K562 (cell line): ENCODE data around the gene WWOX. TPM values are rescaled to one million over a fixed set of nuclear protein-coding genes. Genes with fewer than 3 reads are reported as not detected.

Source experiments
- ATAC-seq: fragments of 200-7000 bp; cut with Tn5 transposase; 3 replicates; pipeline ENCODE4 v1.9.1; 2020; ENCODE audit warnings: moderate library complexity
- BruUV-seq: library from RNA; stranded (reverse); fragments of 400-500 nt; replicated peaks from 2 replicates; lab custom pipeline; 2021; lab: Mats Ljungman, UMichigan
- CTCF ChIA-PET: fragments of 300-600 bp; formaldehyde crosslinking; extraction: SDS; loops from one replicate; lab custom pipeline; 2021; ENCODE audit warnings: low intra/inter-chr PET ratio; lab: Yijun Ruan, JAX
- POLR2A ChIA-PET: fragments of 300-600, 350-650 bp; sonication (Branson Sonifier 250); formaldehyde crosslinking; extraction: SDS; loops from one replicate; lab custom pipeline; 2021; ENCODE audit warnings: antibody characterized with exemption, inconsistent platforms; lab: Yijun Ruan, JAX
- DNase-seq, 4 experiments: peaks; one replicate each; pipeline versions ENCODE4 v3.0.0 to v3.0.0-alpha.2; 2011 to 2018; ENCODE audit warnings: low spot score in 3 of 4, mixed read lengths in 3 of 4; ENCODE audit errors: extremely low read depth in 1 of 4
- FAIRE-seq: peaks from 2 replicates; lab custom pipeline; 2011; peaks lifted over from hg19 to GRCh38; lab: Jason Lieb, UNC
- H2AFZ ChIP-seq: 2 replicates; pipeline ENCODE4 v1.6.0; 2011; ENCODE audit warnings: low read depth, low read length, control low read depth, inconsistent platforms
- H3K27ac ChIP-seq: fragments of 200-600 bp; 3 replicates; pipeline ENCODE4 v1.8.0; 2011; ENCODE audit warnings: low read depth, mild to moderate bottlenecking, control low read depth, inconsistent platforms, low read length, moderate library complexity, mixed read lengths; ENCODE audit errors: extremely low read depth
- H3K27me3 ChIP-seq, 2 experiments: fragments of 300-600 bp in 1 of 2; 2 replicates in 1 of 2; 3 replicates in 1 of 2; pipeline versions ENCODE4 v1.6.0 to v1.8.0; 2011; ENCODE audit warnings: inconsistent platforms in 2 of 2, low read length in 2 of 2, mild to moderate bottlenecking in 1 of 2, mixed read lengths in 1 of 2, moderate library complexity in 1 of 2; ENCODE audit not compliant: control insufficient read depth in 2 of 2, insufficient read depth in 2 of 2
- H3K36me3 ChIP-seq: fragments of 300-600 bp; 3 replicates; pipeline ENCODE4 v1.8.0; 2011; ENCODE audit warnings: mild to moderate bottlenecking, low read length, inconsistent platforms; ENCODE audit not compliant: control insufficient read depth, insufficient read depth
- H3K4me1 ChIP-seq, 2 experiments: fragments of 200-600 bp in 1 of 2; replicated peaks in 1 of 2; 2 replicates in 1 of 2; 3 replicates in 1 of 2; pipeline versions ENCODE4 v1.5.1 to v1.8.0; 2011; ENCODE audit warnings: inconsistent platforms in 2 of 2, low read length in 2 of 2, mild to moderate bottlenecking in 1 of 2, mixed read lengths in 1 of 2, moderate library complexity in 1 of 2; ENCODE audit not compliant: control insufficient read depth in 2 of 2, insufficient read depth in 2 of 2
- H3K4me2 ChIP-seq: 2 replicates; pipeline ENCODE4 v1.6.1; 2011; ENCODE audit warnings: low read length, control low read depth, inconsistent platforms, mixed read lengths; ENCODE audit not compliant: insufficient read depth
- H3K4me3 ChIP-seq: fragments of 200-600 bp; sonication (generic), shearing (Covaris generic); 2 replicates; pipeline ENCODE4 v1.5.1; 2016; ENCODE audit warnings: control low read depth, inconsistent platforms
- H3K79me2 ChIP-seq: fragments of 200-600 bp; 3 replicates; pipeline ENCODE4 v1.8.0; 2011; ENCODE audit warnings: low read length, inconsistent platforms; ENCODE audit not compliant: control insufficient read depth, insufficient read depth
- H3K9ac ChIP-seq, 2 experiments: 2 replicates each; pipeline versions ENCODE4 v1.6.0 to v1.6.1; 2011; ENCODE audit warnings: low read depth in 2 of 2, low read length in 2 of 2, control low read depth in 1 of 2, inconsistent platforms in 1 of 2, mild to moderate bottlenecking in 1 of 2, mixed read lengths in 1 of 2; ENCODE audit not compliant: insufficient read depth in 1 of 2
- H3K9me1 ChIP-seq: one replicate; pipeline ENCODE4 v1.6.0; 2011; ENCODE audit warnings: inconsistent platforms, mild to moderate bottlenecking, low read length, moderate library complexity; ENCODE audit not compliant: control insufficient read depth, insufficient read depth
- H3K9me3 ChIP-seq: replicated peaks from 2 replicates; pipeline ENCODE4 v1.5.1; 2011; ENCODE audit warnings: low read depth, low read length, inconsistent platforms; ENCODE audit not compliant: control insufficient read depth, insufficient read depth
- H4K20me1 ChIP-seq: replicated peaks from 2 replicates; pipeline ENCODE4 v1.6.1; 2011; ENCODE audit warnings: low read length, inconsistent platforms, mixed read lengths; ENCODE audit not compliant: control insufficient read depth, insufficient read depth
- CCAR2 ChIP-seq: fragments of 200-400 bp; formaldehyde crosslinking; IDR thresholded peaks from 2 replicates; pipeline ENCODE4 v1.6.1; 2017; ENCODE audit warnings: mild to moderate bottlenecking, low read depth, low read length
- MTA2 ChIP-seq: fragments of 450-650 bp; IDR thresholded peaks from 2 replicates; pipeline ENCODE4 v1.6.1; 2016; ENCODE audit warnings: low read depth
- NFYB ChIP-seq: IDR thresholded peaks from 2 replicates; pipeline ENCODE4 v1.6.1; 2011; ENCODE audit warnings: mild to moderate bottlenecking, moderate library complexity; ENCODE audit not compliant: insufficient read length; ENCODE audit errors: extremely low read depth
- RBM14 ChIP-seq: fragments of 200-400 bp; formaldehyde crosslinking; IDR thresholded peaks from 2 replicates; pipeline ENCODE4 v1.6.1; 2018; ENCODE audit warnings: low read depth, mild to moderate bottlenecking, low read length, moderate library complexity, borderline replicate concordance; ENCODE audit not compliant: insufficient read depth
- TEAD4 ChIP-seq, 2 experiments: sonication (generic) in 1 of 2; formaldehyde crosslinking in 1 of 2; IDR thresholded peaks; 2 replicates each; pipeline versions ENCODE4 v1.6.1 to v1.8.0; 2012 to 2022; ENCODE audit warnings: borderline replicate concordance in 1 of 2, inconsistent platforms in 1 of 2, low read length in 1 of 2, mild to moderate bottlenecking in 1 of 2, missing genetic modification reagents in 1 of 2
- WGBS: fragments of 100-300 bp; shearing (Covaris generic); methylation state at CpG from one replicate; pipeline ENCODE4 v1.1.6; 2016; ENCODE audit warnings: low coverage, mixed read lengths; ENCODE audit not compliant: insufficient coverage; ENCODE audit errors: missing lambda C conversion rate; 5-methylcytosine and 5-hydroxymethylcytosine counted together
- in situ Hi-C: fragments of 300-500 bp; cut with MboI; formaldehyde crosslinking; loops from 4 replicates; pipeline ENCODE4 v1.15.0; 2018; ENCODE audit warnings: inconsistent platforms, mixed read lengths
- intact Hi-C: fragments of 100-400 bp; cut with micrococcal nuclease; formaldehyde crosslinking; loops from 2 replicates; pipeline ENCODE4 v1.14.2; 2022
- polyA plus RNA-seq, 8 experiments: library from polyadenylated mRNA; depleted of rRNA in 4 of 8; stranded (reverse) in 5 of 8; unstranded in 3 of 8; fragments of >200 nt; fragmentation: Nextera tagmentation in 2 of 8; fragmentation: Illumina TruSeq in 1 of 8; extraction: Ambion mirVana in 2 of 8; extraction: Trizol in 1 of 8; gene quantifications; 2 replicates each; pipeline versions ENCODE4 v1.2.1 to v1.2.3, GENCODE V29; 2011 to 2014; ENCODE audit warnings: inconsistent platforms in 1 of 8, missing spikeins in 1 of 8
- total RNA-seq, 7 experiments: library from RNA; depleted of rRNA in 6 of 7; stranded (reverse); fragments of >200 nt in 6 of 7; fragmentation: Illumina TruSeq in 2 of 7; extraction: Trizol in 2 of 7; gene quantifications; 2 replicates each; pipeline versions ENCODE4 v1.2.1 to v1.2.3, GENCODE V29; 2011 to 2021; ENCODE audit warnings: low replicate concordance in 1 of 7
- TF ChIP-seq, protein P1 (sequence below), 2 experiments: fragments of 200-800 bp in 1 of 2; sonication (Bioruptor generic) in 1 of 2; sonication (generic) in 1 of 2; formaldehyde crosslinking in 1 of 2; IDR thresholded peaks in 1 of 2; conservative IDR thresholded peaks in 1 of 2; 2 replicates each; pipeline versions ENCODE4 v1.5.0 to v1.6.1; 2016 to 2020; ENCODE audit warnings: missing compliant biosample characterization in 1 of 2, missing genetic modification characterization in 1 of 2, missing genetic modification reagents in 1 of 2
- TF ChIP-seq, protein P2 (sequence below), 2 experiments: fragments of 450-650 bp; IDR thresholded peaks; 2 replicates each; pipeline ENCODE4 v1.6.1; 2018; ENCODE audit warnings: mild to moderate bottlenecking in 2 of 2, low read depth in 1 of 2; ENCODE audit not compliant: partially characterized antibody in 2 of 2
- TF ChIP-seq, protein P3 (sequence below): fragments of 450-650 bp; IDR thresholded peaks from 2 replicates; pipeline ENCODE4 v1.6.1; 2016; ENCODE audit warnings: antibody characterized with exemption

WWOX gene
- total and polyA plus RNA-seq, 9 of the 15 experiments (the other 6 are each of a cell fraction or from before 2014, with no cell fraction given): 1.6 to 22.7 (median 8.1) TPM

DNA sequence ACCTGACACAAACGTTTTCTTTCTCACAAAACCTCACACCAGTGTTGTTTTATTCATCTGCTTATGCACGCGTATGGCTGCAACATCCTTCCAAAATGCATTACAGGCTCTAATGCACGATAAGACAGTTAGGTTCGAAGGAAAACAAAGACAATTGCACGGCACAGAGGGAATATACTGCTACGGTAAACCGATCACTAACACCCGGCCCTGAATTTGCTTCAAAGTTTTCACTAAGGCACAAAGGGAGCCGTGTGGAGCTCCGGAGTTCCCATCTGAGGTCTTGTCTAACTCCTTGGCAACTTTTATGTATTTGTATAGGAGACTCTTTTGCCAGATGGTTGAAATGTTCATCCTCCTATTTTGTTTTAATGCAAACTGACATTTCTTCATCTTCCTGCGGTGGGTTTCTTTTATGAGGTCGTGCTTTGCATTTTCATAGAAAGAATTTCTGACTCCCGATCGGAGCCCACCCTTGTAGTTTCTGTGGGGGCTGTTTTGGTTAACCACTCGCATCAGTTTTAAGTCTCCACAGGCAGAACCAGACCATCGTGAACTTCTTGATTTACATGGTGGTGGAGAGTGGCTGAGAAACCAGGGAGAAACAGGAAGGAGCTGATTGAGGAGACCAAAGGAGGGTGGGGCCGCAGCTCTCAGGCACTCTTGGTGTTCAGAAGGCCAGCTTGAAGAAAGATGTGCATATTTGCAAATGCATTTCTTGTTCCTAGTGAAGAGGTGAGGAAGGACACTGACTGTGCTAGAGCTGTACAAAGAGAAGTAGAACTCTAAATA, 984.2 kb downstream of the WWOX start (continued):
- TF ChIP-seq RBM14: no peak
- TF ChIP-seq NFYB: no peak
- TF ChIP-seq, protein P1, sequence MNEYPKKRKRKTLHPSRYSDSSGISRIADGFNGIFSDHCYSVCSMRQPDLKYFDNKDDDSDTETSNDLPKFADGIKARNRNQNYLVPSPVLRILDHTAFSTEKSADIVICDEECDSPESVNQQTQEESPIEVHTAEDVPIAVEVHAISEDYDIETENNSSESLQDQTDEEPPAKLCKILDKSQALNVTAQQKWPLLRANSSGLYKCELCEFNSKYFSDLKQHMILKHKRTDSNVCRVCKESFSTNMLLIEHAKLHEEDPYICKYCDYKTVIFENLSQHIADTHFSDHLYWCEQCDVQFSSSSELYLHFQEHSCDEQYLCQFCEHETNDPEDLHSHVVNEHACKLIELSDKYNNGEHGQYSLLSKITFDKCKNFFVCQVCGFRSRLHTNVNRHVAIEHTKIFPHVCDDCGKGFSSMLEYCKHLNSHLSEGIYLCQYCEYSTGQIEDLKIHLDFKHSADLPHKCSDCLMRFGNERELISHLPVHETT (CRISPR knock-in tag; conservative IDR thresholded peaks at IDR 0.05 in 1 of 2, IDR thresholded peaks at IDR 0.05 in 1 of 2): no peak
- no peak for TF ChIP-seq CCAR2
- no peak for TF ChIP-seq MTA2
- TF ChIP-seq TEAD4 (IDR thresholded peaks at IDR 0.05; ENCODE audit: low read length): no peak
- no peak for TF ChIP-seq TEAD4 (CRISPR knock-in tag; IDR thresholded peaks at IDR 0.05; ENCODE audit: borderline replicate concordance)

DNA sequence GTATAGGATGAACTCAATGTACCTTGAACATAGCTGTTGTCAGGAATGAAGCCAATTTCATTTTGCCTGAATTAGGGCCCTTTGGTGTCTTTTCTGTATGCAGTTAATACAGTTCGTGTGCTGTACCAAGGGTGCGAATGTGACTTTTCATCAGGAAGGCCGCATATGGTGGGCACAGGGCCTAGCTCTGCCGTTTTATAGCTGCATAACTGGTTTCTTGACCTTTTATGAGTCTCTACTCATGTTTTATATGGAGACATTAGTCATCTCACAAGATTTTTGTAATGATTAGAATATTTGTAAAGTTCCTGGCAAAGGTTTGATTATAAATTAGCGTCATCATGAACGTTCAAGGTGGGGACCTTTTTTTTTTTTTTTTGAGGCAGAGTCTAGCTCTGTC, 989.5 kb downstream of the WWOX start:
- DNase-seq (no peak), FAIRE-seq (no peak), ATAC-seq (no peak)
- BruUV-seq: no TSS peak
- H3K27ac ChIP-seq: no peak overlapping the region
- H3K79me2 ChIP-seq: no peaks in the 10 kb centered on the region
- intact Hi-C loops (no loop called here), in situ Hi-C loops (no loop called here)
- no peak overlapping the region for H3K4me3 ChIP-seq
- 3% methylated on average over 6 of the region's 6 CpGs for WGBS
- no peaks in the 10 kb centered on the region for H4K20me1 ChIP-seq
- H3K9me1 ChIP-seq: no peaks in the 10 kb centered on the region
- POLR2A ChIA-PET: interaction anchor here (0.6 to 1.3 kb wide), 2 partner anchors 12 to 672 kb away, joined by 3 read pairs; no protein-coding TSS in a partner anchor
- no peaks in the 10 kb centered on the region for H3K36me3 ChIP-seq
- CTCF ChIA-PET: no interaction called here
- H3K9me3 ChIP-seq: no peaks in the 10 kb centered on the region
- H3K9ac ChIP-seq: no peak overlapping the region
- no peaks in the 10 kb centered on the region; a peak in 1 of 5 replicates for H3K4me1 ChIP-seq
- H2AFZ ChIP-seq: no peak overlapping the region
- H3K27me3 ChIP-seq: peaks cover 6 to 38% of the 10 kb centered on the region in 2 experiments; a peak in 3 of 5 replicates
- no peak overlapping the region for H3K4me2 ChIP-seq
- TF ChIP-seq, protein P2, sequence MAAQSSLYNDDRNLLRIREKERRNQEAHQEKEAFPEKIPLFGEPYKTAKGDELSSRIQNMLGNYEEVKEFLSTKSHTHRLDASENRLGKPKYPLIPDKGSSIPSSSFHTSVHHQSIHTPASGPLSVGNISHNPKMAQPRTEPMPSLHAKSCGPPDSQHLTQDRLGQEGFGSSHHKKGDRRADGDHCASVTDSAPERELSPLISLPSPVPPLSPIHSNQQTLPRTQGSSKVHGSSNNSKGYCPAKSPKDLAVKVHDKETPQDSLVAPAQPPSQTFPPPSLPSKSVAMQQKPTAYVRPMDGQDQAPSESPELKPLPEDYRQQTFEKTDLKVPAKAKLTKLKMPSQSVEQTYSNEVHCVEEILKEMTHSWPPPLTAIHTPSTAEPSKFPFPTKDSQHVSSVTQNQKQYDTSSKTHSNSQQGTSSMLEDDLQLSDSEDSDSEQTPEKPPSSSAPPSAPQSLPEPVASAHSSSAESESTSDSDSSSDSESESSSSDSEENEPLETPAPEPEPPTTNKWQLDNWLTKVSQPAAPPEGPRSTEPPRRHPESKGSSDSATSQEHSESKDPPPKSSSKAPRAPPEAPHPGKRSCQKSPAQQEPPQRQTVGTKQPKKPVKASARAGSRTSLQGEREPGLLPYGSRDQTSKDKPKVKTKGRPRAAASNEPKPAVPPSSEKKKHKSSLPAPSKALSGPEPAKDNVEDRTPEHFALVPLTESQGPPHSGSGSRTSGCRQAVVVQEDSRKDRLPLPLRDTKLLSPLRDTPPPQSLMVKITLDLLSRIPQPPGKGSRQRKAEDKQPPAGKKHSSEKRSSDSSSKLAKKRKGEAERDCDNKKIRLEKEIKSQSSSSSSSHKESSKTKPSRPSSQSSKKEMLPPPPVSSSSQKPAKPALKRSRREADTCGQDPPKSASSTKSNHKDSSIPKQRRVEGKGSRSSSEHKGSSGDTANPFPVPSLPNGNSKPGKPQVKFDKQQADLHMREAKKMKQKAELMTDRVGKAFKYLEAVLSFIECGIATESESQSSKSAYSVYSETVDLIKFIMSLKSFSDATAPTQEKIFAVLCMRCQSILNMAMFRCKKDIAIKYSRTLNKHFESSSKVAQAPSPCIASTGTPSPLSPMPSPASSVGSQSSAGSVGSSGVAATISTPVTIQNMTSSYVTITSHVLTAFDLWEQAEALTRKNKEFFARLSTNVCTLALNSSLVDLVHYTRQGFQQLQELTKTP (IDR thresholded peaks at IDR 0.05; ENCODE audit: low read depth in 1 of 2, partially characterized antibody in 2 of 2): no peak
- TF ChIP-seq, protein P3, sequence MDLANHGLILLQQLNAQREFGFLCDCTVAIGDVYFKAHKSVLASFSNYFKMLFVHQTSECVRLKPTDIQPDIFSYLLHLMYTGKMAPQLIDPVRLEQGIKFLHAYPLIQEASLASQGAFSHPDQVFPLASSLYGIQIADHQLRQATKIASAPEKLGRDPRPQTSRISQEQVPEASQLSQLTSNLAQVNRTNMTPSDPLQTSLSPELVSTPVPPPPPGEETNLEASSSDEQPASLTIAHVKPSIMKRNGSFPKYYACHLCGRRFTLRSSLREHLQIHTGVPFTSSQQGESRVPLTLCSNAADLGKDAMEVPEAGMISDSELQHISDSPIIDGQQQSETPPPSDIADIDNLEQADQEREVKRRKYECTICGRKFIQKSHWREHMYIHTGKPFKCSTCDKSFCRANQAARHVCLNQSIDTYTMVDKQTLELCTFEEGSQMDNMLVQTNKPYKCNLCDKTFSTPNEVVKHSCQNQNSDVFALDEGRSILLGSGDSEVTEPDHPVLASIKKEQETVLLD: no peak
